NCI-H2196 (cell line): ENCODE data around the gene AFF3.
"Not testable (repeated sequence)": the region's sequence is repeated elsewhere in the genome, so short reads cannot be mapped to it uniquely, and the experiment has no call there.

Experiments used
- DNase-seq: peaks from one replicate; lab custom pipeline; 2025; ENCODE audit not compliant: unreplicated experiment; lab: John Stamatoyannopoulos, UW

Gene AFF3

GRCh38 chr2:99974275-99974674 lies 168.1 kb downstream of the AFF3 start:
- DNase-seq = no peak

- DNase-seq = no peak
These were observed 171.0 kb downstream of the AFF3 start for GRCh38 chr2:99971326-99971900.

GRCh38 chr2:99970292-99970868 lies 172.0 kb downstream of the AFF3 start:
- no peak for DNase-seq

- DNase-seq = no peak
These were observed 181.0 kb downstream of the AFF3 start for GRCh38 chr2:99961196-99961913.

DNA sequence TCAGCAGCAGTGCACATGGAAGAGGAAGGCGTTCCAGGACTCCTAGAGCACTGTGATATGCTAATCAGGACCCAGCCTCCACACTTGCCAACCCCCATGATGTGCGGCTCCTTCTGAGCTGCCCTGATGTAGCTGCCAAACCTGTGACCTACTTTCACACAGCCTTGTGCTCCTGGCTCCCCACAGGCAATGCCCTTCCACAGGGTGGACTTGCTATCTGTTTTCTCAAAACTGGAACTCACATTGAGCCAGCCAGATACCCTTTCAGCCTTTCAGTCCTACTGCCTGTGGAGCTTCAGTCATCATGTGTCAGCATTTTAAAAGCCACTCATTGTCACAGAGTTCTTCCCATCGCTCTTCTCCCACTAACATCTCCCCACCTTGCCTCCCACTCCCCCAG lies 181.6 kb downstream of the AFF3 start:
- no peak for DNase-seq

DNA sequence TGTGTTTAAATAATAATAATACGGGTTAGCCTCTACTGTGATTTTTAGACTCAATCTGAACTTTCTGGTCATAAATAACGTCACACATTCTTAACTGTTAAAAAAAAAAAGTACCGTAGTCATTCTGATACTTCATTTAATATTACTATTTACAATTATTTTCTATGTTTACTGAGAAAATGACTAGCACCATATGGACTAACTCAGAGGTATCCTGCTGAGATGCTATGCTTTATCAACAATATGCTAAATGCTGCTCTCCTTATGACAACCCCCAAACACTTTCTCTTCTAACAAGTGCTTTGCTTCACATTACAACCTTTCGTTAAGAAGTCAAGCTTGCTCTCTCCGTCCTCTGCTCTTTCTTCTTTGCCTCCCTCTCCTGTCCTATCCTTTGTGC lies 182.1 kb downstream of the AFF3 start:
- no peak for DNase-seq

GRCh38 chr2:99959261-99960014 lies 183.0 kb downstream of the AFF3 start:
- no peak for DNase-seq

- no peak for DNase-seq
These were observed 184.9 kb downstream of the AFF3 start for GRCh38 chr2:99957332-99958133.

DNA sequence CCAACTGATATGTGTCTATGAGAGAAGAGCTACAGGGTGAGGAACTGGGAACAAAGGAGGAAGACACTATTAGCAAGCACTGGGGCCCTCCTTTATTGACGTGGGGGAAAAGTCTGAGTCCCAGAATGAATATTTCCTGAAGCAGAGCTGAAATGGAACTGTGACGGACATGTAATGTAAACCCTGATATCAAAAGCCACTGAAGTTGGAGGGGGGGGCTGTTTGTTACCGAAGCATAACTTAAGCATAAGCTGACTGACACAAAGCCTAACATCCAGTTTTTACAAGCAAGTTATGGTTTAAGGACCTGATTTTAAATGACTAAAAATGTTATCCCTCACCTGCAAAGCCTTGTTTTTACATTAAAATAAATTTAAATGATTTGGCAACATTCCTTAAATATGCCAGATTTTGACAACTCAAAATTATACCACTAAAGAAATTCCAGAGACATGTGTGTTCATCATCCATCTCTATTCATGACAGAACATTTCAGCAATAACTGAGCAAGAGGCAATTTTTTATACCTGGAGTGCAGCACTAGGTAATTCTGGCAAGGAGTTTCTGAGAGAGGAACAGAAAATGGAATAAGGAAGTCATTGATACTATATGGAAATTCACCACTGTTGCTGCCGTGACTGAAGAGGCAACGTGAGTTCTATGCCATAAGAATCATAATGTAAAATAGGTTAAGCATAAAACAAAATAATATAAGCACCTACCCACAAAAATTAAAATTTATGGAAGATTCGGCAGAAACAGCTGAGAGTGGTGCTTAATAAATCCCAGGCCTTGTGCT lies 186.0 kb downstream of the AFF3 start:
- DNase-seq = no peak

DNA sequence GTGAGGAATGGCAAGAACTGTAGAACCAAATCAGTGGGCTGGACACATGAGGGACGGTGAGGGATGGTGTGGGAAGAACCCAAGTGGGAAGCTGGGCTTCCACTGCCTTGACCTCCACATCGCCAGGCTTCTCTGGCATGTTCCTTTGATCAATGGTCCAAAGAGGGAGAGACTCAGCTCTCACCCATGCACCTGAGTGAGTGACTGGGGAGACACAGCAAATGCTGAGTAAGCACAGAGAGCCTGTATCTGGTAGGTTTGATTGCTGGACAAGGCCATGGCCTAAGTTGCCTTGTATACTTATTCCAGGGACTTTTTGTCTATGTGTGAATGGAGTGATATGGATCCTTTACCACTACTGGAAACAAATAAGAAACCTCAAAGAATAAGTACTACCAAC lies 188.6 kb downstream of the AFF3 start:
- DNase-seq = no peak

- no peak for DNase-seq
These were observed 192.4 kb downstream of the AFF3 start for GRCh38 chr2:99949963-99950362.

DNA sequence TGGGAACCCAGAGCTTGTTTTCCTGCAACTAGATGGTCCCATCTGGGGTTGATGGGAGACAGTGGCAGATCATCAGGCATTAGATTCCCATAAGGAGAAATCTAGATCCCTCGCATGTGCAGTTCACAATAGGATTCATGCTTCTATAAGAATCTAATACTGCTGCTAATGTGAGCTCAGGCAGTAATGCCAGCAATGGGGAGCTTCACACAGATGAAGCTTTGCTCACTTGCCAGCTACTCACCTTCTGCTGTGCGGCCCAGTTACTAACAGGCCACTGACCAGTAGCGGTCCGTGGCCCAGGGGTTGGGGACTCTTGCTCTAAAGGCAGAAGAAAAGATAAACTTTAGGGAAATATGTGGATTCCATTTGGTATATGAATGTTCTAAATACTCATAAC lies 192.9 kb downstream of the AFF3 start:
- no peak for DNase-seq

DNA sequence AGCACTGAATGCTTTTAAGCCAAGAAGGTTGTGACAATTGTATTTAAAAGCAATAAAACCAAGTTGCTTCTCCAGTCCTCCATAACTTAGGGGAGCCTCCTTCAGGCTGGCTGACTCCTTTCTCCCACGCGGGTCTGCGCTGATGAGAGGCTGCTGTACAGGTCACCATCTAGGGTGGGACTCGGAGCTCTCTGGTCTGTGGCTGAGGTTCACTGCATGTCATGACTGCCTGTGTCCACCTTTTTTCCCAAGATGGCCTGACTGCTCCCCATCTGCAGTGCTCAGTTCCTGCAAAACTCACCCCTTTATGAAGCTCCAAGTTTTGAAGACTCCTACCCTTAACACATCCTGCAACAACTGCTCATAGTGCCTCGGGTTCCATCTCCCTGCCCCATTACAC lies 194.4 kb downstream of the AFF3 start:
- DNase-seq = no peak

DNA sequence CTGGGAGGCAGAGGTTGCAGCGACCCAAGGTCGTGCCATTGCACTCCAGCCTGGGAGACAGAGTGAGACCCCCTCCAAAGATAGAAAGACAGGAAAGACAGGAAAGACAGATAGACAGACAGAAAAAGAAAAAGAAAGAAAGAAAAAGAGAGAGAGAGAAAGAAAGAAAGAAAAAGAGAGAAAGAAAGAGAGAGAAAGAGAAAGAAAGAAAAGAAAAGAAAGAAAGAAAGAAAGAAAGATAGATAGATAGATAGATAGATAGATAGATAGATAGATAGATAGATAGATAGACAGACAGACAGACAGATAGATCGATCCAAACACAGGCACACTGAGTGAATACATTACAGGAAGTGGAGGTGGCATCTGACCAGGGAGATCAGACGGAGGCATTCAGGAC lies 195.0 kb downstream of the AFF3 start:
- DNase-seq = not testable (repeated sequence)

DNA sequence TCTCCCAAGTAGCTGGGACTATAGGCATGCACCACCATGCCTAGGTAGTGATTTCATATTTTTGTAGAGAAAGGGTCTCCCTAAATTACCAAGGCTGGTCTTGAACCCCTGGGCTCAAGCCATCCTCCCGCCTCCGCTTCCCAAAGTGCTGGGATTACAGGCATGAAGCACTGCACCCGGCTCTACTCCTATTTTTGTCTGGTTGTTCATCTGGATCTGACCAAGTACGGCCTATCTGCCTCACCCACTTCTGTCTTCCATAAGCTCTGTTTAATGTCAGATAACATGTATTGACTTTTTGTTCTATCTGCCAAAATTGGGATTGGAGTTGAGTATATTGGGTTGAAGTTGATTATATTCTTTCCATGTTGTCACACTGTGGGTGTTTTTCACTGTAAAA lies 198.4 kb downstream of the AFF3 start:
- DNase-seq = no peak

GRCh38 chr2:99942561-99943347 lies 199.6 kb downstream of the AFF3 start:
- no peak for DNase-seq

GRCh38 chr2:99940963-99941362 lies 201.4 kb downstream of the AFF3 start:
- DNase-seq = no peak

DNA sequence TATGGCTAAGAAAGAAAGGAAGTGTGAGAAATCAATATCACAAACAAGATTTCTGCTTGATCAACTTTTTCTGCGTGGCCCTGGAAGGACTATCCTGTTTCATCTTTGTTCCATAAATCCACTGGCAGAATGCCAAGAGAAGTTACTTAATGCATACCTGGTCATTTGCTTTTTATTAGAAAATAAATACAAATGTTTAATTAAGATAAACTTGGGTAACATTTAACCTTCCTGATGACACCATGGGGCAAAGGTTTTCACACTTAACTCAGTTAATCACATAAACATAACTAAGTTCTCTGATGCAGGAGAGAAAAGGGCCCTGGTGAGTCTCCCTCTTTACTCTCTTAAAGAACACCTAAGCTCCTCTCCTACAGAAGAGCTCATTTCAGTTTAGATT lies 203.3 kb downstream of the AFF3 start:
- no peak for DNase-seq

GRCh38 chr2:99938250-99938649 lies 204.1 kb downstream of the AFF3 start:
- DNase-seq = no peak

GRCh38 chr2:99936065-99936464 lies 206.3 kb downstream of the AFF3 start:
- no peak for DNase-seq
